Stimulated activated CD4-positive, alpha-beta T cell treated with anti-CD3 and anti-CD28 coated beads, Interleukin-4, amount 100 ng/mL, for 48 hours (primary cell): Measurements from ENCODE around the gene ODAM.
"Not testable (repeated sequence)": the region's sequence is repeated elsewhere in the genome, so short reads cannot be mapped to it uniquely, and the experiment has no call there.

Experiments
- DNase-seq, 2 donors: peaks; one replicate each; pipeline ENCODE4 v3.0.0-alpha.2; 2020; ENCODE audit warnings: low read depth in 2 of 2

Gene ODAM

GRCh38 chr4:70221818-70222217 lies 26.3 kb downstream of the ODAM start:
- not testable (repeated sequence) for DNase-seq

- DNase-seq: no peak
These were observed 30.3 kb downstream of the ODAM start, which contains the start of gene FDCSP for GRCh38 chr4:70225824-70226223. Gene FDCSP, plus strand, starts transcription at chr4:70226124. Its CDS starts 5,071 bp downstream, at chr4:70231195.

GRCh38 chr4:70236125-70236524 lies 40.6 kb downstream of the ODAM start:
- no peak for DNase-seq

- no peak for DNase-seq
These were observed 43.8 kb downstream of the ODAM start for GRCh38 chr4:70239131-70239883.

- no peak for DNase-seq
These were observed 44.5 kb downstream of the ODAM start for GRCh38 chr4:70239884-70240591.

- not testable (repeated sequence) for DNase-seq
These were observed 46.8 kb downstream of the ODAM start, which contains the start of gene CSN3 for GRCh38 chr4:70242297-70242696. Gene CSN3, plus strand, starts transcription at chr4:70242597. Its CDS starts 2,223 bp downstream, at chr4:70244820.

GRCh38 chr4:70243091-70243490 lies 47.6 kb downstream of the ODAM start:
- no peak for DNase-seq

- DNase-seq: no peak
These were observed 55.9 kb downstream of the ODAM start for GRCh38 chr4:70251250-70251944.

- no peak for DNase-seq
These were observed 56.4 kb downstream of the ODAM start for GRCh38 chr4:70251945-70252277.
